ENCODE data around the gene GUCY1A1. TPM values are rescaled to one million over a fixed set of nuclear protein-coding genes. Genes with fewer than 3 reads are reported as not detected.

The GUCY1A1 gene
- total RNA-seq, 1 experiment from 2014 or later = 23.6 TPM

DNA sequence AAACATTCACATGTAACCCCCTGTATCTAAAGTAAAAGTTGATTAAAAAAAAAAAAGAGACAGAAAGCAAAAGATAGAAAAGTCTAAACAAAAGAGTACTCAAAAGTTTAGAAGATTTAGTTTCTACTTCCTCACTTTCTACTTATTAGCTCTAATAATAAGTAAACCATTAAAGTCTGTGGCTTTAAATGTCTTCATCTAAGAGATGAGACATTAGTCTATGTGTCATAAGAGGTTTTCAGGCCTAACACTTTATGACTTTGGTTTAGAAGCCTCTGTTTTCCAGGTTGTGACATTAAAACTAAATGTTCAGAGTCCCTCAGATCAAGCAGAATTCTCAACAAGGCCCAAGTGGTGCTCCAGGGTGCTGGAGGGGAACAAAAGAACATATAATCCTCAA lies 42.2 kb upstream of the GUCY1A1 start:
- H3K9me3 Mint-ChIP-seq (ENCODE audit: low read depth, unreplicated experiment) = no peaks in the 10 kb centered on the region
- intact Hi-C loops (cut with micrococcal nuclease; ENCODE audit: unreplicated experiment) = no loop called here
- no peak overlapping the region for H3K4me3 Mint-ChIP-seq (ENCODE audit: low read depth, unreplicated experiment)
- BruUV-seq (replicated peaks) = no TSS peak
- no peaks in the 10 kb centered on the region for H3K36me3 Mint-ChIP-seq (ENCODE audit: insufficient read depth, unreplicated experiment)
- H3K4me1 Mint-ChIP-seq (ENCODE audit: low read depth, unreplicated experiment) = peaks cover 13% of the 10 kb centered on the region
- TF ChIP-seq, protein P1, sequence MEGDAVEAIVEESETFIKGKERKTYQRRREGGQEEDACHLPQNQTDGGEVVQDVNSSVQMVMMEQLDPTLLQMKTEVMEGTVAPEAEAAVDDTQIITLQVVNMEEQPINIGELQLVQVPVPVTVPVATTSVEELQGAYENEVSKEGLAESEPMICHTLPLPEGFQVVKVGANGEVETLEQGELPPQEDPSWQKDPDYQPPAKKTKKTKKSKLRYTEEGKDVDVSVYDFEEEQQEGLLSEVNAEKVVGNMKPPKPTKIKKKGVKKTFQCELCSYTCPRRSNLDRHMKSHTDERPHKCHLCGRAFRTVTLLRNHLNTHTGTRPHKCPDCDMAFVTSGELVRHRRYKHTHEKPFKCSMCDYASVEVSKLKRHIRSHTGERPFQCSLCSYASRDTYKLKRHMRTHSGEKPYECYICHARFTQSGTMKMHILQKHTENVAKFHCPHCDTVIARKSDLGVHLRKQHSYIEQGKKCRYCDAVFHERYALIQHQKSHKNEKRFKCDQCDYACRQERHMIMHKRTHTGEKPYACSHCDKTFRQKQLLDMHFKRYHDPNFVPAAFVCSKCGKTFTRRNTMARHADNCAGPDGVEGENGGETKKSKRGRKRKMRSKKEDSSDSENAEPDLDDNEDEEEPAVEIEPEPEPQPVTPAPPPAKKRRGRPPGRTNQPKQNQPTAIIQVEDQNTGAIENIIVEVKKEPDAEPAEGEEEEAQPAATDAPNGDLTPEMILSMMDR (IDR thresholded peaks at IDR 0.05; ENCODE audit: unreplicated experiment) = no peak
- H3K27ac Mint-ChIP-seq (ENCODE audit: unreplicated experiment) = no peak overlapping the region
- H3K27me3 Mint-ChIP-seq (ENCODE audit: unreplicated experiment) = no peaks in the 10 kb centered on the region
- CTCF ChIA-PET = no interaction called here
- no peak for DNase-seq

DNA sequence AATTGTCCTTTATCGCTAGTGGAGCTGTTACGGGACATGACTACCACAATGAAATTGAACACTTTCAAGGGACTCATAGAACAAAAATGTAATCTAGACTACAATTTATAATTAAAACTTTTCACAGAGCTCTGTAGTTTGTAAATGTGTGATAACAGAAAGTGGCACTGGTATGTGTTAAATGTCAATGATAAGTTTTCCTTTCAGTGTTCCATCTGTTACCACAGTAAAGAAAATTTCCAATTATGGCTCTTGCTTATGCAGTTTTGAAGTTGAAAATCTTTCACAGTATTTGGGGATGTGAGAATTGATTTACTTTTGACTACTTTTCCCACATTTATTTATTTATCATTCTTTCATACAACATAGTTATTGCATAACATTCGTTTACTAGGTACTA lies 40.1 kb upstream of the GUCY1A1 start:
- no peaks in the 10 kb centered on the region for H3K36me3 Mint-ChIP-seq (ENCODE audit: insufficient read depth, unreplicated experiment)
- intact Hi-C loops (cut with micrococcal nuclease; ENCODE audit: unreplicated experiment) = no loop called here
- BruUV-seq (replicated peaks) = no TSS peak
- H3K4me1 Mint-ChIP-seq (ENCODE audit: low read depth, unreplicated experiment) = peaks cover 13% of the 10 kb centered on the region
- H3K27me3 Mint-ChIP-seq (ENCODE audit: unreplicated experiment) = no peaks in the 10 kb centered on the region
- H3K27ac Mint-ChIP-seq (ENCODE audit: unreplicated experiment) = no peak overlapping the region
- CTCF ChIA-PET = no interaction called here
- TF ChIP-seq, protein P1 (IDR thresholded peaks at IDR 0.05; ENCODE audit: unreplicated experiment) = no peak
- no peaks in the 10 kb centered on the region for H3K9me3 Mint-ChIP-seq (ENCODE audit: low read depth, unreplicated experiment)
- no peak overlapping the region for H3K4me3 Mint-ChIP-seq (ENCODE audit: low read depth, unreplicated experiment)
- no peak for DNase-seq

DNA sequence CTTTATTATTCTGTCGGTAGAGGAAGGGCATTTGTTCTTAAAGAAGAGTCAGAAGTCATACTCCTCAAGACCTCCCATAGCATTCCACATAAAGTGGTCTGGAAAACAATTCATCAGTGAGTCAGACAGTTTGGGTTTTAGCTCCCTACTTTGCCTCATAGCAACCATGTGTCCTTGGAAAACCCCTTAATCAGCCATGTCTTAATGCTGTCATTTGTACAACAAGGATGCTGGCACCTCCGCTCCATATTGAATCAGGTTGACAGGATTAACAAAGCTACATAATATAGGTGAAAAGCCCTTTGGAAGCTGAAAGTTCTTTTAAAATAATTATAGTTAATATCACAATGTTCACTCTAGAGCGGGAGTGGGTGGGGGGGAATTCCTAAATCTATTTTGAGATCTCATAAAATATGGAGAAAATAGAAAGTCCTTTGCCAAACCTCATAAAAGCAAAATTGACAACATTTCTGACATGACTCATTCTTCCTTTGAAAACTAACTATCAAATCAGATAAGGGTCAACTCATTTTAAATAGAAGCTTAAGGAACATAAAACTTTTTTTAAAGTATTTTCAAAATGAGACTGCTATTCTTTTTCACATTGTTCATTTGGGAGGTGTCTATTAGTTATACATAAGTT lies 37.3 kb upstream of the GUCY1A1 start:
- CTCF ChIA-PET = no interaction called here
- no peaks in the 10 kb centered on the region for H3K9me3 Mint-ChIP-seq (ENCODE audit: low read depth, unreplicated experiment)
- DNase-seq = no peak
- no peaks in the 10 kb centered on the region for H3K36me3 Mint-ChIP-seq (ENCODE audit: insufficient read depth, unreplicated experiment)
- intact Hi-C loops (cut with micrococcal nuclease; ENCODE audit: unreplicated experiment) = no loop called here
- no peak overlapping the region for H3K27ac Mint-ChIP-seq (ENCODE audit: unreplicated experiment)
- TF ChIP-seq, protein P1 (IDR thresholded peaks at IDR 0.05; ENCODE audit: unreplicated experiment) = no peak
- H3K27me3 Mint-ChIP-seq (ENCODE audit: unreplicated experiment) = no peaks in the 10 kb centered on the region
- no TSS peak for BruUV-seq (replicated peaks)
- peaks cover 4% of the 10 kb centered on the region for H3K4me1 Mint-ChIP-seq (ENCODE audit: low read depth, unreplicated experiment)
- no peak overlapping the region for H3K4me3 Mint-ChIP-seq (ENCODE audit: low read depth, unreplicated experiment)

DNA sequence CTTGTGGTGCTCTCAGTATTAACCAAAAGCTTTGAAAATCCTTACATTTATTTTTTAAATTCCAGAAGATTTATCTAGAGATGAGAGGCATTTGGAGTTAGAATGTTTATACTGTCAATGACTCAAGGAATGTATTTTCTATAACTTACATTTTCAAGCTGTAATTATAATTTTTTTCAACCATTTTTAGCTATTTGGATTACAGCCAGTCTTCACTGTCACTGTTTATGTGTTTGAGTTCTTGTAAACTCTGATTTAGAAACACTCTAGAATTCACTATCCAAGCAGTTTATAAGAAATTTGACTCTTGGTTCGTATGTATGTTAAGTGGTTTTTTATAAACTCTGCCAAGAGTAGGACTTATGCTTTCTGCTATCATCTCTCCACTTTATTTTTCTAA lies 36.7 kb upstream of the GUCY1A1 start:
- BruUV-seq (replicated peaks) = no TSS peak
- H3K36me3 Mint-ChIP-seq (ENCODE audit: insufficient read depth, unreplicated experiment) = no peaks in the 10 kb centered on the region
- H3K27ac Mint-ChIP-seq (ENCODE audit: unreplicated experiment) = no peak overlapping the region
- H3K4me1 Mint-ChIP-seq (ENCODE audit: low read depth, unreplicated experiment) = no peaks in the 10 kb centered on the region
- intact Hi-C loops (cut with micrococcal nuclease; ENCODE audit: unreplicated experiment) = no loop called here
- TF ChIP-seq, protein P1 (IDR thresholded peaks at IDR 0.05; ENCODE audit: unreplicated experiment) = no peak
- H3K4me3 Mint-ChIP-seq (ENCODE audit: low read depth, unreplicated experiment) = no peak overlapping the region
- peaks cover under 1% of the 10 kb centered on the region for H3K9me3 Mint-ChIP-seq (ENCODE audit: low read depth, unreplicated experiment)
- no peaks in the 10 kb centered on the region for H3K27me3 Mint-ChIP-seq (ENCODE audit: unreplicated experiment)
- no peak for DNase-seq
- CTCF ChIA-PET = no interaction called here

All from Calu3 (cell line).